A673 (cell line): ENCODE measurements around the gene CCAR1. TPM values are rescaled to one million over a fixed set of nuclear protein-coding genes. Genes with fewer than 3 reads are reported as not detected.

Experiments
- BruUV-seq: library from RNA; stranded (reverse); fragments of 400-500 nt; replicated peaks from 2 replicates; lab custom pipeline; 2021; lab: Mats Ljungman, UMichigan
- CTCF ChIA-PET: fragments of 300-600 bp; sonication (Branson Sonifier 250); formaldehyde crosslinking; loops from one replicate; lab custom pipeline; 2022; ENCODE audit warnings: antibody characterized with exemption; lab: Charles Lee
- POLR2A ChIA-PET: fragments of 300-600 bp; sonication (Branson Sonifier 250); formaldehyde crosslinking; loops from one replicate; lab custom pipeline; 2022; ENCODE audit warnings: antibody characterized with exemption; ENCODE audit not compliant: low non-redundant PET; lab: Charles Lee
- DNase-seq: peaks from one replicate; pipeline ENCODE4 v3.0.0-alpha.2; 2015; ENCODE audit warnings: low spot score
- H3K27ac ChIP-seq: fragments of 200-600 bp; sonication (generic); 2 replicates; pipeline ENCODE4 v1.5.1; 2016; ENCODE audit warnings: mixed run types, low read depth, mild to moderate bottlenecking, mixed read lengths, antibody characterized with exemption, low read length; ENCODE audit not compliant: poor library complexity, severe bottlenecking
- H3K27me3 ChIP-seq: fragments of 200-600 bp; sonication (generic); replicated peaks from 2 replicates; pipeline ENCODE4 v1.6.1; 2017; ENCODE audit warnings: mixed run types, low read depth, mild to moderate bottlenecking, mixed read lengths, antibody characterized with exemption, low read length; ENCODE audit not compliant: insufficient read depth, poor library complexity
- H3K36me3 ChIP-seq: fragments of 200-600 bp; sonication (generic); 2 replicates; pipeline ENCODE4 v1.6.1; 2016; ENCODE audit warnings: mixed run types, mild to moderate bottlenecking, mixed read lengths, antibody characterized with exemption, low read length; ENCODE audit not compliant: insufficient read depth, poor library complexity, severe bottlenecking
- H3K4me1 ChIP-seq: fragments of 200-600 bp; sonication (generic); 2 replicates; pipeline ENCODE4 v1.6.1; 2017; ENCODE audit warnings: mixed run types, mild to moderate bottlenecking, mixed read lengths, antibody characterized with exemption, low read length; ENCODE audit not compliant: insufficient read depth, poor library complexity, severe bottlenecking
- H3K4me3 ChIP-seq: fragments of 200-600 bp; sonication (generic); 2 replicates; pipeline ENCODE4 v1.5.1; 2016; ENCODE audit warnings: low read depth, mixed run types, mild to moderate bottlenecking, mixed read lengths, low read length; ENCODE audit not compliant: poor library complexity, severe bottlenecking
- H3K9me3 ChIP-seq: fragments of 200-600 bp; sonication (generic); 2 replicates; pipeline ENCODE4 v1.6.1; 2016; ENCODE audit warnings: mixed run types, low read depth, mild to moderate bottlenecking, mixed read lengths, antibody characterized with exemption, low read length; ENCODE audit not compliant: poor library complexity, severe bottlenecking
- CTCF ChIP-seq: fragments of 300-800, 200-600 bp; sonication (generic); conservative IDR thresholded peaks from 2 replicates; pipeline ENCODE4 v1.5.1; 2017; ENCODE audit warnings: low read depth, mild to moderate bottlenecking, antibody characterized with exemption, low read length, moderate library complexity, mixed read lengths
- EZH2 ChIP-seq: fragments of 200-600 bp; sonication (generic); IDR thresholded peaks from 2 replicates; pipeline ENCODE4 v1.6.1; 2017; ENCODE audit warnings: borderline replicate concordance, low read depth, mild to moderate bottlenecking, mixed read lengths, antibody characterized with exemption, low read length; ENCODE audit not compliant: poor library complexity, severe bottlenecking
- intact Hi-C: fragments of 100-400 bp; cut with micrococcal nuclease; formaldehyde crosslinking; loops from one replicate; pipeline ENCODE4 v1.10.0; 2022; ENCODE audit not compliant: unreplicated experiment
- total RNA-seq: library from RNA; stranded (reverse); gene quantifications from 2 replicates; pipeline ENCODE4 v1.2.3, GENCODE V29; 2021

CCAR1 gene
- total RNA-seq, 1 experiment from 2014 or later: 141 TPM

GRCh38 chr10:68829952-68830351 is 108.9 kb downstream of the CCAR1 start:
- Histone ChIP-seq H3K27me3 (no peaks in the 10 kb centered on the region), H3K4me3 (no peak overlapping the region), H3K27ac (no peak overlapping the region), H3K36me3 (no peaks in the 10 kb centered on the region), H3K9me3 (no peaks in the 10 kb centered on the region), H3K4me1 (no peaks in the 10 kb centered on the region)
- no TSS peak for BruUV-seq
- POLR2A ChIA-PET: no interaction called here
- intact Hi-C loops: no loop called here
- no peak for DNase-seq
- CTCF ChIA-PET: interaction anchor here (0.6 kb wide), 1 partner anchor 578 kb away, joined by 6 read pairs; no protein-coding TSS in a partner anchor
- TF ChIP-seq CTCF: no peak
- TF ChIP-seq EZH2: no peak

GRCh38 chr10:68831961-68832455 is 111.0 kb downstream of the CCAR1 start:
- TF ChIP-seq CTCF (no peak), EZH2 (no peak)
- H3K9me3 ChIP-seq: no peaks in the 10 kb centered on the region
- no peak overlapping the region for H3K4me3 ChIP-seq
- intact Hi-C loops: no loop called here
- POLR2A ChIA-PET: no interaction called here
- no peak overlapping the region for H3K27ac ChIP-seq
- no peak for DNase-seq
- CTCF ChIA-PET: no interaction called here
- no peaks in the 10 kb centered on the region for H3K36me3 ChIP-seq
- H3K4me1 ChIP-seq: no peaks in the 10 kb centered on the region
- no TSS peak for BruUV-seq
- H3K27me3 ChIP-seq: no peaks in the 10 kb centered on the region

- TF ChIP-seq CTCF (no peak), EZH2 (no peak)
- no peak overlapping the region for H3K27ac ChIP-seq
- no peaks in the 10 kb centered on the region for H3K36me3 ChIP-seq
- H3K4me1 ChIP-seq: no peaks in the 10 kb centered on the region
- no peaks in the 10 kb centered on the region for H3K27me3 ChIP-seq
- POLR2A ChIA-PET: no interaction called here
- BruUV-seq: no TSS peak
- no peak for DNase-seq
- no peaks in the 10 kb centered on the region for H3K9me3 ChIP-seq
- H3K4me3 ChIP-seq: no peak overlapping the region
- CTCF ChIA-PET: no interaction called here
- intact Hi-C loops: no loop called here
Measured at GRCh38 chr10:68832601-68833000, 111.6 kb downstream of the CCAR1 start.
